ENCODE data around the gene DRGX.

The DRGX gene

DNA sequence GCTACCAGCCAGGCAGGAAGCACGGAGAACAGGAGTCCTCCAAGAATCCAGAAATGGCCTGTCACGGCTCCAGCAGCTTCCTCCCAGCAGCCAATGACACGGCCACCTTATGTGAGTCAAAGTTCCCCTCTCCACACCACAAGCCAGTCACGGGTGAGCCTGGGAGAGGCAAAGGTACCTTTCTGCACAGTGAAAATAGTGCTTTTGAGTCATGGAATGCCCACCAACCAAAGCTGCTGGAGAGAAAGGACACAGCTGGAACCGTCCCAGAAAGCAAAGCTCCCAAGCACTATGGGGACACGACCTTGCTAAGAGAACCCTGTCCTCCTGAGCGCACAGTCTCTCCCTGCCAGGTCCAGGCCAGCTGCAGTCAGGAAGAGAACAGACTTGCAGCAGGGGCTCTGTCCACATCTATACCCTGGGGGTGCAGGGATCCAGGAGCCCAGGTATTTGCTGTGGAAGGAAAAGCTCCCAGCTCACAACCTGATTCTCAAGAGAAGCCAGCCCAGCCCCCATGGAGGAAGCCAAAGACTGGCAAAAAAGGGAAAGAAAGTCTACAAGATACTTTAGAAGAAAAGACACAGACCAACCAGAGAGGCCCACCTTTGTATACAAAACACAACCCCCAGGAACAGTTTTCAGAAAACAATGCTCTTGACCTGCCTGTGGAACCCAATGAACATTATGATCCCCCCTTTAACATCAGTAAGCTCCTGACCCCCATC is 72.6 kb downstream of the DRGX start:
- H3K4me3 ChIP-seq (ENCODE audit: low read length) = no peak overlapping the region
- no peak for TF ChIP-seq ZNF274 (IDR thresholded peaks at IDR 0.05; ENCODE audit: low read depth, low read length)

GRCh38 chr10:49322371-49323170 is 73.3 kb downstream of the DRGX start:
- no peak for TF ChIP-seq ZNF274 (IDR thresholded peaks at IDR 0.05; ENCODE audit: low read depth, low read length)
- no peak overlapping the region for H3K4me3 ChIP-seq (ENCODE audit: low read length)

DNA sequence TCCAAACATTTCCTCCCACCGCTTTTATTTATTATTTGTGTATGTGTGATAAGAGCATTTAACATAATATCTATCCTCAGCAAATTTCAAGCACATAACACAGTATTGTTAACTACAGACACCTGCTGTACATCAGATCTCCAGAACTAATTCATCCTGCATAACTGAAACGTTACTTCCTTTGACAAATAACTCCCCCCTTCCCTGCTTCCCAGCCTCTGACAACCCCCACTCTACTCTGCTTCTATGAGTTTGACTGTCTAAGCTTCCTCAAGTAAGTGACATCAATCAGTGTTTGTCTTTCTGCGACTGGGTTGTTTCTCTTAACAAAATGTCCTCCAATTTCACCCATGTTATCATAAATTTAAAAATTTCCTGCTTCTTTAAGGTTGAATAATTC is 74.9 kb downstream of the DRGX start:
- H3K4me3 ChIP-seq (ENCODE audit: low read length) = no peak overlapping the region
- TF ChIP-seq ZNF274 (IDR thresholded peaks at IDR 0.05; ENCODE audit: low read depth, low read length) = no peak

- no peak for TF ChIP-seq ZNF274 (IDR thresholded peaks at IDR 0.05; ENCODE audit: low read depth, low read length)
- no peak overlapping the region for H3K4me3 ChIP-seq (ENCODE audit: low read length)
Observed at GRCh38 chr10:49320191-49320590, 75.7 kb downstream of the DRGX start.

DNA sequence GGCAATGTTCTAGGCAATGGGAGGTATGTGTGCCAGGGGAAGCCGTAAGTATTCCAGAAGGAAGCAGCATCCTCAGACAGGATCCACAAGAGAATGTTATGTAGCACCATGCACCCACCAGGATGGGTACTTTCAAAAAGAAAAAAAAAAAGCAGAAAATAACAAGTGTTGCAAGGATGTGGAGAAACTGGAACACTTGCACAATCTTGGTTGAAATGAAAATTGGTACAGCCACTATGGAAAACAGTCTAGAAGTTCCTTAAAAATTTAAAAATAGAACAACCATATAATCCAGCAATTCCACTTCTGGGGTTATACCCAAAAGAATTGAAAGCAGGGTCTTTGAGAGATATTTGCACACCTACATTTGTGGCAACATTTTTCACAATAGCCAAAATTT is 76.7 kb downstream of the DRGX start:
- no peak for TF ChIP-seq ZNF274 (IDR thresholded peaks at IDR 0.05; ENCODE audit: low read depth, low read length)

DNA sequence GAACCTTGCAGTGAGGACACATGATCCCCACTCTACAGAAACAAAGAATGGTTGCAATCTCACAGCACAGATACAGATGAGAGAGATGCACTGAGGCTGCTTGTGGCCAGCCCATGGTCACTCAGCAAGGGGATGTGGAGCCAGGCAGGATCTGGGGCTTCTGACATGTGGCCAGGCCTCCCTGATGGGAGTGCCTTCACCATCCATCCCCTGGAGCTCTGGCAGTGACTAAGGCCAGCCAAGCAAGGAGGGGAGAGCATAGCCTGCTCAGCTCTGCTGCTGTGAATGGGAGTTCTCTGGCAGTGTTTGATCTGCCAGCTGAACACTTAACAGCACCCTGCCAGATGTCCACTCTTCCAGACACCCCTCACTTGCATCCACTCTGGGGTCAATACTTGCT is 77.1 kb downstream of the DRGX start:
- TF ChIP-seq ZNF274 (IDR thresholded peaks at IDR 0.05; ENCODE audit: low read depth, low read length) = no peak
- no peak overlapping the region for H3K4me3 ChIP-seq (ENCODE audit: low read length)

More for the DNA sequence above, 76.7 kb downstream of the DRGX start:
- H3K4me3 ChIP-seq (ENCODE audit: low read length) = no peak overlapping the region

GRCh38 chr10:49318028-49318427 is 77.9 kb downstream of the DRGX start:
- H3K4me3 ChIP-seq (ENCODE audit: low read length) = no peak overlapping the region
- no peak for TF ChIP-seq ZNF274 (IDR thresholded peaks at IDR 0.05; ENCODE audit: low read depth, low read length)

DNA sequence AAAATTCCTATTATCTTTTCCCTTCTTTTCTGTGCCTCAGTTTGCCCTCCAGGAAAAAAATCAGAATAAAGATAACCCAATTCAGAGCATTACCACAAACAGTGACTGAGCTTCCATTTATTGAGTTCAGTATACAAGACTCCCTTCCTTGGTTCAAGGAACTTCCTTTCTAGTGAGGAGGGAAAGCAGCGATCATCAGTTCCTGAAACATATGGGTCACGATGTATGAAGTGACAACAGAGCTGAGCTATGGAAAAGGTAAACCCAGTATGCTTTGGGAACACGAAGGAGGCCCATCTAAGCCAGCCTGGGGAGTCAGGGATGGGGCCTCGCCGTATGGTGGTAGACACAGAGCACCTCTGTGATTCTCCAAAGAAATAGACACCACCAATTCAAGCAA is 81.1 kb downstream of the DRGX start:
- no peak overlapping the region for H3K4me3 ChIP-seq (ENCODE audit: low read length)
- TF ChIP-seq ZNF274 (IDR thresholded peaks at IDR 0.05; ENCODE audit: low read depth, low read length) = no peak

Measured in GM08714 (cell line).